A673 (cell line): ENCODE measurements around the gene RAB7B.

Source experiments
- CTCF ChIP-seq: fragments of 300-800, 200-600 bp; sonication (generic); conservative IDR thresholded peaks from 2 replicates; pipeline ENCODE4 v1.5.1; 2017; ENCODE audit warnings: low read depth, mild to moderate bottlenecking, antibody characterized with exemption, low read length, moderate library complexity, mixed read lengths
- EZH2 ChIP-seq: fragments of 200-600 bp; sonication (generic); IDR thresholded peaks from 2 replicates; pipeline ENCODE4 v1.6.1; 2017; ENCODE audit warnings: borderline replicate concordance, low read depth, mild to moderate bottlenecking, mixed read lengths, antibody characterized with exemption, low read length; ENCODE audit not compliant: poor library complexity, severe bottlenecking

- TF ChIP-seq CTCF (no peak), EZH2 (no peak)
Measured at GRCh38 chr1:206021008-206021625, 17.9 kb upstream of the RAB7B start.
